Activated T-cell treated with anti-CD3 and anti-CD28 coated beads, Interleukin-2, amount 50 U/mL, for 4 hours (primary cell): ENCODE measurements around the gene CYTH3. TPM values are rescaled to one million over a fixed set of nuclear protein-coding genes. Genes with fewer than 3 reads are reported as not detected.
"Not testable (repeated sequence)": the region's sequence is repeated elsewhere in the genome, so short reads cannot be mapped to it uniquely, and the experiment has no call there.

Experiments used
- ATAC-seq, 2 donors: fragments of 200-7000 bp; cut with Tn5 transposase; one replicate each; pipeline ENCODE4 v1.10.0; 2021
- DNase-seq: peaks from one replicate; pipeline ENCODE4 v3.0.0-alpha.2; 2020
- H3K27me3 Mint-ChIP-seq: one replicate; pipeline ENCODE4 v1.8.0; 2021; ENCODE audit warnings: low read depth, mixed read lengths
- H3K36me3 Mint-ChIP-seq: one replicate; pipeline ENCODE4 v1.8.0; 2022; ENCODE audit warnings: mixed read lengths; ENCODE audit not compliant: insufficient read depth
- H3K4me1 Mint-ChIP-seq: one replicate; pipeline ENCODE4 v1.8.0; 2021; ENCODE audit warnings: low read depth, mixed read lengths
- H3K4me3 Mint-ChIP-seq: one replicate; pipeline ENCODE4 v1.8.0; 2021; ENCODE audit warnings: mild to moderate bottlenecking, moderate library complexity, mixed read lengths
- H3K9me3 Mint-ChIP-seq: one replicate; pipeline ENCODE4 v1.8.0; 2021; ENCODE audit warnings: mixed read lengths
- total RNA-seq, 3 donors: library from RNA; stranded (reverse); gene quantifications; one replicate each; pipeline ENCODE4 v1.2.1, GENCODE V29; 2021

Gene CYTH3
- total RNA-seq, 3 donors from 2014 or later = 3.6 to 9.9 (median 4.6) TPM

- ATAC-seq (no peak), DNase-seq (no peak)
- H3K4me1 Mint-ChIP-seq = peaks cover 23% of the 10 kb centered on the region
- no peaks in the 10 kb centered on the region for H3K27me3 Mint-ChIP-seq
- H3K4me3 Mint-ChIP-seq = no peak overlapping the region
- H3K36me3 Mint-ChIP-seq = no peaks in the 10 kb centered on the region
- no peaks in the 10 kb centered on the region for H3K9me3 Mint-ChIP-seq
Measured at GRCh38 chr7:6238309-6238925, 34.0 kb downstream of the CYTH3 start.

- Mint-ChIP-seq H3K27me3 (no peaks in the 10 kb centered on the region), H3K4me1 (peaks cover 29% of the 10 kb centered on the region), H3K36me3 (no peaks in the 10 kb centered on the region), H3K4me3 (no peak overlapping the region), H3K9me3 (no peaks in the 10 kb centered on the region)
- DNase-seq (no peak), ATAC-seq (no peak)
Measured at GRCh38 chr7:6237730-6238129, 34.7 kb downstream of the CYTH3 start.

DNA sequence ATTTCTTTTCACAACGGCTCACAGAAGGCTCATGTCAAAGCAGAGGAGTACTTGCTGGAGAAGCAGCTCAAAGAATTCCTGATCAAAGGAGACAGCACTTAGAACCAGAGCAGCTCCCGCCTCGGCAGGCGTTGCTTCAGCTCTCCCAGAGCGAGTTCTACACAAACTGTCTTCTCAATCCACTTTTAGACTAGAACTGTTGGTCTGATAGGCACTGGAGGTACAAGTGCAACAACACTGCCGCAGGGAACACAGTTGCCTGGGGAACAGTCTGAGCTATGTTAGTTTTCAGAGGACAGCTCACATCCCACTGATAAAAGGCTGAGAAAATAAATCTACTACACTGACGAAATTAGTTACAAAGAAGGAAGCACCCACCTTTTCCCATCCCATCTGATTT is 35.4 kb downstream of the CYTH3 start:
- H3K36me3 Mint-ChIP-seq = no peaks in the 10 kb centered on the region
- no peaks in the 10 kb centered on the region for H3K9me3 Mint-ChIP-seq
- no peak for DNase-seq
- H3K4me3 Mint-ChIP-seq = no peak overlapping the region
- ATAC-seq = no peak
- H3K4me1 Mint-ChIP-seq = peaks cover 36% of the 10 kb centered on the region
- H3K27me3 Mint-ChIP-seq = no peaks in the 10 kb centered on the region

- peaks cover 41% of the 10 kb centered on the region for H3K4me1 Mint-ChIP-seq
- ATAC-seq (no peak), DNase-seq (no peak)
- no peaks in the 10 kb centered on the region for H3K36me3 Mint-ChIP-seq
- H3K9me3 Mint-ChIP-seq = no peaks in the 10 kb centered on the region
- H3K27me3 Mint-ChIP-seq = no peaks in the 10 kb centered on the region
- no peak overlapping the region for H3K4me3 Mint-ChIP-seq
Measured at GRCh38 chr7:6235029-6235871, 37.2 kb downstream of the CYTH3 start.

DNA sequence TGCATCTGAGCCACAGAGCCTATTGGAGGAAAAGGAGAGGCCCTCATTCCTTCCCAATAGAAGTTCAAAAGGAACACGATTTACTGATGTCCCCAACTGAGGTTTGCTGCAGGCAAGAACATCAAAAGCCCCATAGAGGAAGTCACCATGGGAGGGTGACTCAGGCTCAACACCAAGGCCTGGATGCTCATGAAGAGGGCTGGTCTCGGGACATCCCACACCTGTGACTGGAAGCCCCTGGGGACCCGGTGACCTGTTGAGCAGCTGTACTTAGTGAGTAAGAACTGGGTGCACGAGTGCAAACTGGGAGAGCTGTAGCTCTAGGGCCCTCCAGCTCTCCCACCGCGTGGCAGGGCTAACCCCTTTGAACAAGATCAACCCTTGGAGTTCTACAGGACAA is 38.0 kb downstream of the CYTH3 start:
- H3K4me1 Mint-ChIP-seq = peaks cover 41% of the 10 kb centered on the region
- ATAC-seq (peak; percentile 62 to 63), DNase-seq (no peak)
- no peak overlapping the region for H3K4me3 Mint-ChIP-seq
- H3K27me3 Mint-ChIP-seq = no peaks in the 10 kb centered on the region
- H3K36me3 Mint-ChIP-seq = no peaks in the 10 kb centered on the region
- no peaks in the 10 kb centered on the region for H3K9me3 Mint-ChIP-seq

- Mint-ChIP-seq H3K36me3 (no peaks in the 10 kb centered on the region), H3K9me3 (no peaks in the 10 kb centered on the region), H3K4me1 (peaks cover 53% of the 10 kb centered on the region), H3K27me3 (no peaks in the 10 kb centered on the region), H3K4me3 (no peak overlapping the region)
- DNase-seq = no peak
- no peak for ATAC-seq
Measured at GRCh38 chr7:6232534-6232933, 39.9 kb downstream of the CYTH3 start.

DNA sequence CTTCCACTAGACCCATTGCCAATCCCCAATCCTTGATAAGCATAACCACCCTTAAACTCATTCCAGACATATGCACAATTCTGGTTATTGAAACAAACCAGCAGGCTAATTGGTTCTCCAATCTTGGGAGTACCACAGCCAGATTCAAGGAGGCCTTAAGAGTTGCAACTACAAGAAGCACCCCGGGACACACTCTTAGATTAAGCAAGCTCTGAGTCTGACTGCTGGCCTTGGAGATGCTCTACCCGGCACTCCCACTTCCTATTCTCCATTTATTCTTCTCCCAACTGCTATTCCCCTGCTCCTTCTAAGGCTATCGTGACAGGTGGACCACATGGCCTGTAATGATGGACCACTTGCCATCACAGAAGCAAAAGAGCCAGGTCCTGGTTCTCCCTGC is 40.3 kb downstream of the CYTH3 start:
- Mint-ChIP-seq H3K4me3 (no peak overlapping the region), H3K27me3 (no peaks in the 10 kb centered on the region), H3K4me1 (peaks cover 53% of the 10 kb centered on the region), H3K36me3 (no peaks in the 10 kb centered on the region), H3K9me3 (no peaks in the 10 kb centered on the region)
- DNase-seq = no peak
- no peak for ATAC-seq

DNA sequence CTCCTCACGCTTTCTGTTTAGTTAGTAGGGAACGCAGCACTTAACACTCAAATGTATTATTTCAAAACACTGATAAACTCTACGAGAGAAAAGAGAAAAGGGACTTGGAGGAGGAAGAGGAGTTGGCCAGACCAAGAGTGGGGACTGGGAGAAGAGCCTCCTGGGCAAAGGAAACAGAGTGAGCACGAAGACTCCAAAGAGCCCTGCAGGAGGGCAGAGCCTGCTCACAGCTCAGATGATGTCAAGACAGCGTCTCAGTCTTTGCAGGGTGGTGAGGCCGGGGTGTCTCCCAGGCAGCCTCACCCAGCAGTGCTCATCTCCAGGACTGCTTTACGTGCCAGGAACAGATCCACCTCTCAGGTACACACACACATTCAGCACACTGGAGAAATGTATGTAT is 41.2 kb downstream of the CYTH3 start:
- Mint-ChIP-seq H3K4me3 (no peak overlapping the region), H3K4me1 (peaks cover 53% of the 10 kb centered on the region), H3K27me3 (no peaks in the 10 kb centered on the region)

GRCh38 chr7:6229284-6229683 is 43.1 kb downstream of the CYTH3 start:
- peaks cover 46% of the 10 kb centered on the region for H3K4me1 Mint-ChIP-seq
- not testable (repeated sequence) for ATAC-seq, H3K36me3 Mint-ChIP-seq, H3K27me3 Mint-ChIP-seq, DNase-seq, H3K9me3 Mint-ChIP-seq, H3K4me3 Mint-ChIP-seq

More for the DNA sequence above, 41.2 kb downstream of the CYTH3 start:
- Mint-ChIP-seq H3K9me3 (no peaks in the 10 kb centered on the region), H3K36me3 (no peaks in the 10 kb centered on the region)
- no peak for ATAC-seq
- no peak for DNase-seq

DNA sequence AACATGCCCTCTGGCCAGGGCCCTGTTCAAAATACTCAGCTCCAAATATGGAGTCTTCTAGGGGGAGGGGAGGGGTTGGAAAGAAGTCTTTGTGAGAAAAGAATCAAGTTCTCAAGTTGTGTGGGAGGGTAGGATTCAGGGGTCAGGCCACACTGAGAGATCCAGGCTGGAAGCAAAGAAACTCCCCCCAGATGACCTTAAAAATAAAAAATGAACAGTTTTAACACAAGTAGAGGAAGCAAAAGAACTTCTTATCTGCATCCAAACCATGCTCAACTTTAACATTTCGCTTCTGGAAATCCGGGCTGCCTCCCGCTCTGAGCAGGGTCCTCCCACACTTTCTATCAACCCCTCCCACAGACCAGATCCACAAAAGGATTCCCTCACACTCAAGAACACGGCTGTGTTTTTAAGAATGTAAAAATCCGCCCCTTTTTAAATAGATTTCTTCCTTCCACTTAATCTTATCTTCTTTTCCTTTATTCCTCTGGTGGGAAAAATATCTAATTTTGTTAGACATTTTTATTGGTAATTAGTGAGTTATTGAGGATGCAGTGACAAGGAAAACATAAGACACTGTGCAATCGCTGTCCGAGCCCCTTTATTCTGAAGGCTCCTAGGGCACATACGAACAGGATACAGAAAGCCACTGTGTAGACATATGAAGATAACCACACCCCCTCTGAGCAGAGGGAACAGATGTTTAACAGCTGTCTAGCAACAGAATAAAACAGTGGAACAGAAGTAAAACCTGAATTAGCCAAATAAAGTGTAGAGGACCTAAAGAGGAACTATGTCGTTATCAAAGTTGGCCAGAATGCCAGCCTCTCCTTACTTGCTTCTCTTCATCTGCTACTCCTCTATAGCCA is 43.8 kb downstream of the CYTH3 start:
- Mint-ChIP-seq H3K4me1 (peaks cover 41% of the 10 kb centered on the region), H3K36me3 (no peaks in the 10 kb centered on the region), H3K4me3 (no peak overlapping the region), H3K9me3 (no peaks in the 10 kb centered on the region), H3K27me3 (no peaks in the 10 kb centered on the region)
- no peak for DNase-seq
- no peak for ATAC-seq

GRCh38 chr7:6227294-6227846 is 45.1 kb downstream of the CYTH3 start:
- no peak for DNase-seq
- H3K4me1 Mint-ChIP-seq = peaks cover 31% of the 10 kb centered on the region
- no peaks in the 10 kb centered on the region for H3K9me3 Mint-ChIP-seq
- H3K36me3 Mint-ChIP-seq = no peaks in the 10 kb centered on the region
- no peak for ATAC-seq
- H3K27me3 Mint-ChIP-seq = no peaks in the 10 kb centered on the region
- no peak overlapping the region for H3K4me3 Mint-ChIP-seq

- H3K9me3 Mint-ChIP-seq = no peaks in the 10 kb centered on the region
- peaks cover 31% of the 10 kb centered on the region for H3K4me1 Mint-ChIP-seq
- no peak for ATAC-seq
- DNase-seq = no peak
- H3K27me3 Mint-ChIP-seq = no peaks in the 10 kb centered on the region
- H3K36me3 Mint-ChIP-seq = no peaks in the 10 kb centered on the region
- no peak overlapping the region for H3K4me3 Mint-ChIP-seq
Measured at GRCh38 chr7:6226194-6226799, 46.1 kb downstream of the CYTH3 start.

DNA sequence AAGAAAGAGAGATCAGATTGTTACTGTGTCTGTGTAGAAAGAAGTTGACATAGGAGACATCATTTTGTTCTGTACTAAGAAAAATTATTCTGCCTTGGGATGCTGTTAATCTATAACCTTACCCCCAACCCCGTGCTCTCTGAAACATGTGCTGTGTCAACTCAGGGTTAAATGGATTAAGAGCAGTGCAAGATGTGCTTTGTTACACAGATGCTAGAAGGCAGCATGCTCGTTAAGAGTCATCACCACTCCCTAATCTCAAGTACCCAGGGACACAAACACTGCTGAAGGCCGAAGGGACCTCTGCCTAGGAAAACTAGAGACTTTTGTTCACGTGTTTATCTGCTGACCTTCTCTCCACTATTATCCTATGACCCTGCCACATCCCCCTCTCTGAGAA is 49.0 kb downstream of the CYTH3 start:
- not testable (repeated sequence) for H3K4me3 Mint-ChIP-seq, DNase-seq, ATAC-seq, H3K36me3 Mint-ChIP-seq, H3K27me3 Mint-ChIP-seq, H3K9me3 Mint-ChIP-seq
- peaks cover 32% of the 10 kb centered on the region for H3K4me1 Mint-ChIP-seq

DNA sequence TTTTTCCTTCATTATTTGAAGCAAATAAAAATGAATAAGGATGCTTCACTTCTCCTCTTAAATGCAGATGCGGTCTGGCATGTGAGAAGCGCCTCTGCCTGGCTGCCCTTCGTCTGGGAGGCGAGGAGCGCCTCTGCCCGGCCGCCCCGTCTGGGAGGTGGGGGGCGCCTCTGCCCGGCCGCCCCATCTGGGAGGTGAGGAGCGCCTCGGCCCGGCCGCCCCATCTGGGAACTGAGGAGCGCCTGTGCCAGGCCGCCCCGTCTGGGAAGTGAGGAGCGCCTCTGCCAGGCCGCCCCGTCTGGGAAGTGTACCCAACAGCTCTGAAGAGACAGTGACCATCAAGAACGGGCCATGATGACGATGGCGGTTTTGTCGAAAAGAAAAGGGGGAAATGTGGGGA is 49.4 kb downstream of the CYTH3 start:
- DNase-seq, ATAC-seq, H3K27me3 Mint-ChIP-seq, H3K4me3 Mint-ChIP-seq, H3K36me3 Mint-ChIP-seq, H3K9me3 Mint-ChIP-seq: not testable (repeated sequence)
- peaks cover 28% of the 10 kb centered on the region for H3K4me1 Mint-ChIP-seq
